Ishikawa (cell line): ENCODE measurements around the gene GNAO1.

Experiments used
- CEBPB ChIP-seq: IDR thresholded peaks from 2 replicates; pipeline ENCODE4 v1.6.1; 2012
- CREB1 ChIP-seq: IDR thresholded peaks from 2 replicates; pipeline ENCODE4 v1.6.1; 2012; ENCODE audit warnings: low read depth
- EGR1 ChIP-seq: IDR thresholded peaks from 2 replicates; pipeline ENCODE4 v1.6.1; 2012
- EP300 ChIP-seq: IDR thresholded peaks from 2 replicates; pipeline ENCODE4 v1.6.1; 2012; ENCODE audit warnings: borderline replicate concordance
- FOXM1 ChIP-seq: IDR thresholded peaks from 2 replicates; pipeline ENCODE4 v1.6.1; 2012; ENCODE audit warnings: low read depth, borderline replicate concordance
- NFIC ChIP-seq: IDR thresholded peaks from 2 replicates; pipeline ENCODE4 v1.6.1; 2012
- RAD21 ChIP-seq: IDR thresholded peaks from 2 replicates; pipeline ENCODE4 v1.6.1; 2012; ENCODE audit warnings: low read depth
- TAF1 ChIP-seq: IDR thresholded peaks from 2 replicates; pipeline ENCODE4 v1.6.1; 2012; ENCODE audit warnings: low read depth, mild to moderate bottlenecking
- TCF12 ChIP-seq: IDR thresholded peaks from 2 replicates; pipeline ENCODE4 v1.6.1; 2012; ENCODE audit warnings: low read depth
- TEAD4 ChIP-seq: IDR thresholded peaks from 2 replicates; pipeline ENCODE4 v1.6.1; 2012
- YY1 ChIP-seq: IDR thresholded peaks from 2 replicates; pipeline ENCODE4 v1.6.1; 2012; ENCODE audit warnings: low read depth
- ZBTB7A ChIP-seq: IDR thresholded peaks from 2 replicates; pipeline ENCODE4 v1.6.1; 2012; ENCODE audit warnings: low read depth
- TF ChIP-seq, protein P1 (sequence below): IDR thresholded peaks from 2 replicates; pipeline ENCODE4 v1.6.1; 2012
- TF ChIP-seq, protein P2 (sequence below): IDR thresholded peaks from 2 replicates; pipeline ENCODE4 v1.6.1; 2012
- TF ChIP-seq, protein P3 (sequence below): IDR thresholded peaks from 2 replicates; pipeline ENCODE4 v1.6.1; 2012; ENCODE audit warnings: low read depth, mild to moderate bottlenecking

The GNAO1 gene

DNA sequence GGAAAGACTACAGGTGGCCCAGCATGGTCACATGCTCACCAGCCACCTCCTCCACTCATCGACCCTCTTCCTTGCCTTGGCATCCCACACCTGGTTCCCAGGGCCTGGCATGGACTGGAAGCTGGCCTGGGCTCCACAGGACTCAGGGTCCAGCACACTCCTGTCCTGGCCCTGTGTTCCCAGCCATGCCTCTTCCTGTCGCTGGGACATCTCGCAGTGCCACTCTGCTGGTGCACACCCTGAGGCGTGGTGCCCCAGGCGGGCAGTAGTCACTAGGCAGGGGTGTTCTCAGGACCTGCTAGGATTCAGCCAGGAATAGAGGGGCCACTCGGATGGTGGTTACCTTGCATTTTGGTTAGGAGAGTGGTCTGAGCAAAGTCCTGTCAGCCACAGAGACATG is 134.7 kb downstream of the GNAO1 start:
- TF ChIP-seq TAF1, result no peak
- no peak for TF ChIP-seq TCF12
- TF ChIP-seq, protein P1, sequence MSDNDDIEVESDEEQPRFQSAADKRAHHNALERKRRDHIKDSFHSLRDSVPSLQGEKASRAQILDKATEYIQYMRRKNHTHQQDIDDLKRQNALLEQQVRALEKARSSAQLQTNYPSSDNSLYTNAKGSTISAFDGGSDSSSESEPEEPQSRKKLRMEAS, result no peak
- TF ChIP-seq, protein P2, sequence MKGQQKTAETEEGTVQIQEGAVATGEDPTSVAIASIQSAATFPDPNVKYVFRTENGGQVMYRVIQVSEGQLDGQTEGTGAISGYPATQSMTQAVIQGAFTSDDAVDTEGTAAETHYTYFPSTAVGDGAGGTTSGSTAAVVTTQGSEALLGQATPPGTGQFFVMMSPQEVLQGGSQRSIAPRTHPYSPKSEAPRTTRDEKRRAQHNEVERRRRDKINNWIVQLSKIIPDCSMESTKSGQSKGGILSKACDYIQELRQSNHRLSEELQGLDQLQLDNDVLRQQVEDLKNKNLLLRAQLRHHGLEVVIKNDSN, result 0 out of 2 replicates have a peak, but pooled peaks have one; percentile 3
- no peak for TF ChIP-seq NFIC
- TF ChIP-seq CEBPB, result no peak
- no peak for TF ChIP-seq YY1

DNA sequence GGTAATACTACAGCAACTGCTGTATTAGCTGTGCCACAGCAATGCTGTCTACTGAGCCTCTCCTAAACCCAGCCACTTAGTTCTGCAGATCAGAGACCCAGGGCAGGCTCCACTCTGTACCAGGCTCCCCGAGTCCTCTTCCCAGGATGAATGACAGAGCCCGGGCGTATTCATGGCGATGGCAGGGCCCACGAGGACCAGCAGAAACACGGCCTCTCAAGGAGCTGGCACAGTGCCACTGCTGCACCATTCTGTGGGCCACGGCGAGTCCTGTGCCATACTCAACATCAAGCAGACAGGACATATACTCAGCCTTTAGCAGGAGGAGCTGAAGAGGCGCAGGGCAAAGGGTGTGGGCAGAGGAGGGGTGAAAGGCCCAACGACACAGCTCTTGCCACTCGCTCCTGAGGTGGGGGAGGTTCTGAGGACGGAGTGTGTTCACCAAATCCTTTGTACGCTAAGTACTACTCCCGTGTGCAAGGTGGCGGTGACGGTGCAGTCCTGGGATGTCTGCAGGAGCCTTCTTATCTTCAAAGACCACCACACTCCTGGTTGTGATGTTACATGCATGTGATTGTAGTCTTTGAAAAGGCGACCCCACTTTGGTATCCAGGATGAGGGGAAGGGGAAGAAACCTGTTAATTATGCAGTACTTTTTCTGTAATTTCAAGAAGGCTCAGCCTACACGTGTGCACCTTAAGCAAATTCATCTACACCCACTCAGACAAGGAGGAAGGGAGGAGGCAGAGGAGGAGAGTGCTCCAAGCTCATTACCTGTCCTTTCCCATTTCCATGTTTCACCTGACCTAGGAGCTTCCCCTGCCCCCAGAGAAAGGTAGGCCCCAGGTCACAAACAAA is 136.0 kb downstream of the GNAO1 start:
- TF ChIP-seq, protein P2, result no peak
- TF ChIP-seq TAF1, result no peak
- no peak for TF ChIP-seq ZBTB7A
- TF ChIP-seq CEBPB, result no peak
- TF ChIP-seq CREB1, result no peak
- TF ChIP-seq, protein P1, result no peak
- no peak for TF ChIP-seq TEAD4
- TF ChIP-seq NFIC, result no peak
- no peak for TF ChIP-seq FOXM1

DNA sequence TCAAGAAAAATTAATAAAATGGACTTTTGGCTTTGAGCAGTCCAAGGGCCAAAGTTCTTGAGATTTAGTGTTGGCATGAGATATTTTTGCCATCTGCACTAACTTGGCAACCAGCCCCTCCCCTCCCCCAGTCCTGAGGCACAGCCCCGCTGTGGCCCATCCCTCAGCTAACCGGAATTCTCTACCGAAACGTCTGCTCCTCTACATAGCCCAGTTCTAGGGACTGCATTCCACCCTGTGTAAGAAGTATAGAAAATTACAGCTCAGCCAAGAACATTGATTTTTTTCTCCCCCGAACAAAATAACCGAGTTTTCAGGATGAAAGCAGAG is 136.6 kb downstream of the GNAO1 start:
- TF ChIP-seq YY1, result no peak
- TF ChIP-seq TCF12, result no peak
- TF ChIP-seq, protein P2, result no peak
- no peak for TF ChIP-seq NFIC
- TF ChIP-seq ZBTB7A, result no peak
- TF ChIP-seq EGR1, result no peak
- no peak for TF ChIP-seq TAF1
- no peak for TF ChIP-seq TEAD4
- TF ChIP-seq RAD21, result no peak
- no peak for TF ChIP-seq CEBPB
- TF ChIP-seq, protein P1, result no peak
- TF ChIP-seq, protein P3, sequence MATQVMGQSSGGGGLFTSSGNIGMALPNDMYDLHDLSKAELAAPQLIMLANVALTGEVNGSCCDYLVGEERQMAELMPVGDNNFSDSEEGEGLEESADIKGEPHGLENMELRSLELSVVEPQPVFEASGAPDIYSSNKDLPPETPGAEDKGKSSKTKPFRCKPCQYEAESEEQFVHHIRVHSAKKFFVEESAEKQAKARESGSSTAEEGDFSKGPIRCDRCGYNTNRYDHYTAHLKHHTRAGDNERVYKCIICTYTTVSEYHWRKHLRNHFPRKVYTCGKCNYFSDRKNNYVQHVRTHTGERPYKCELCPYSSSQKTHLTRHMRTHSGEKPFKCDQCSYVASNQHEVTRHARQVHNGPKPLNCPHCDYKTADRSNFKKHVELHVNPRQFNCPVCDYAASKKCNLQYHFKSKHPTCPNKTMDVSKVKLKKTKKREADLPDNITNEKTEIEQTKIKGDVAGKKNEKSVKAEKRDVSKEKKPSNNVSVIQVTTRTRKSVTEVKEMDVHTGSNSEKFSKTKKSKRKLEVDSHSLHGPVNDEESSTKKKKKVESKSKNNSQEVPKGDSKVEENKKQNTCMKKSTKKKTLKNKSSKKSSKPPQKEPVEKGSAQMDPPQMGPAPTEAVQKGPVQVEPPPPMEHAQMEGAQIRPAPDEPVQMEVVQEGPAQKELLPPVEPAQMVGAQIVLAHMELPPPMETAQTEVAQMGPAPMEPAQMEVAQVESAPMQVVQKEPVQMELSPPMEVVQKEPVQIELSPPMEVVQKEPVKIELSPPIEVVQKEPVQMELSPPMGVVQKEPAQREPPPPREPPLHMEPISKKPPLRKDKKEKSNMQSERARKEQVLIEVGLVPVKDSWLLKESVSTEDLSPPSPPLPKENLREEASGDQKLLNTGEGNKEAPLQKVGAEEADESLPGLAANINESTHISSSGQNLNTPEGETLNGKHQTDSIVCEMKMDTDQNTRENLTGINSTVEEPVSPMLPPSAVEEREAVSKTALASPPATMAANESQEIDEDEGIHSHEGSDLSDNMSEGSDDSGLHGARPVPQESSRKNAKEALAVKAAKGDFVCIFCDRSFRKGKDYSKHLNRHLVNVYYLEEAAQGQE, result no peak
- no peak for TF ChIP-seq FOXM1
- TF ChIP-seq EP300, result no peak
- no peak for TF ChIP-seq CREB1

DNA sequence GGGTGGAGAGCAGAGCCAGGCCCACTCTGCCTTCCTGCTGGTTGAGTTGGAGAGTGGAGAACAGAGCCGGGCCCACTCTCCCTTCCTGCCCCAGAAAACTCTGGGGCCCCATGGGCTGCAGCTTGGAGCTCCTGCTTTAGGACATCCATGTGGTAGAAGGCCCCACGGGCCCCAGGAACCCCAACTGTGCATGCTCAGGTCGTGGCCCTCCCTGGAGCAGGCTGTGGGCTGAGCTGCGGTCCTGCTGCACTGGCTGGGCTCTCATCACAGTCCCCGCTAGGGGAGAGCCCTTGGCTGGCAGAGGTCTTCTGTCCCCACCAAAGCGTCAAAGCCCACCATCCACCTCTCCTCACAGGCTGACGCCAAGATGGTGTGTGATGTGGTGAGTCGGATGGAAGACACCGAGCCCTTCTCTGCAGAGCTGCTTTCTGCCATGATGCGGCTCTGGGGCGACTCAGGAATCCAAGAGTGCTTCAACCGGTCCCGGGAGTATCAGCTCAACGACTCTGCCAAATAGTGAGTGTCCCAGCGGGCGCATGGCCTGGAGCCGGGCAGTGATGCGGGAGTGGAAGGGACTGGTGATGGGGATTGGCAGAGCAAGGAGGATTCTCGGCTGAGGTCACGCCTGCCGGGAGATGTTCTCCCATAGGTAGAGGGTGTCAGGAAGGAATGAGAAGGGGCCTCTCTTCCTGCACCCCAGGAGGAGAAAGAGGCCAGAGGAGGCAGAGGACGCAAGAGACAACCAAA is 137.2 kb downstream of the GNAO1 start:
- TF ChIP-seq EP300, result no peak
- TF ChIP-seq CEBPB, result no peak
- TF ChIP-seq NFIC, result no peak
- no peak for TF ChIP-seq TAF1
- no peak for TF ChIP-seq ZBTB7A

DNA sequence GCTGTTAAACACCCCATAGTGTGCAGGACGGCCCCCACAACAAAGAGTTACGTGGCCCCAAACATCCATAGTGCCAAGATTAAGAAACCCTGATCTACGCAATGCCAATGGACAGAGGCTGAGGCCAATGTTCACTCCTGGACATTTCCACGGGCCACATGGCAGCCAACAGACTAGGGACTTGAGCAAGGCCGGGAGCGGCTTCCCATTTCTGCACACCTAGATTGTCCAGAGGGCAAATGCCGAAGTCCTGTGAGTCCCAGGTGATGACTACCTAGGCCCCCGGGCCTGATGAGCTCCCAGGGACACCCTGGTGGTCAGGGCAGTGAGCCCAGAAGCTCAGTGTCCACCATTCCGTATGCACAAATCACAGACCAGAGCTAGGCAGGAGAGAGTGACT is 138.6 kb downstream of the GNAO1 start:
- TF ChIP-seq EGR1 (no peak), NFIC (no peak), RAD21 (no peak), TCF12 (no peak), ZBTB7A (no peak), TEAD4 (no peak), CEBPB (no peak), EP300 (no peak), TAF1 (no peak), YY1 (no peak)
- TF ChIP-seq, protein P1, result no peak

DNA sequence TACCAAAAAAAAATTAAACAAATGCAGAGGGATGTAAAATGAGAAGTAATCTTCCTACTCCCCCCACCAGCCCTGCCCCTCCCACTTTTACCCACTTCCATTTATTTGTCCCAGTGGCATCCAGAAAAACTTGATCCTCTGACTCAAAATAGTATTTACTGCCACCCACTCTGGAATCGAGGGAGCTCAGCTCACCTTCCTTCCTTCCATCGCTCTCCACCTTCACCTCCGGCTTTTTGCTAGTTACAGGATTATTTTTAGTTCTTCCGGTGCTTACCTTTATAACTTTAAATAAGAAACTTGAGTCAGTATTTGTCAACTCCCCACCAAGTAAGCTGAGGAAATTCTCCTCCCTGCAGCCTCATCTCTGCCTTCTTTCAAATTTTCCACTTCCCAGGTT is 139.2 kb downstream of the GNAO1 start:
- no peak for TF ChIP-seq RAD21

DNA sequence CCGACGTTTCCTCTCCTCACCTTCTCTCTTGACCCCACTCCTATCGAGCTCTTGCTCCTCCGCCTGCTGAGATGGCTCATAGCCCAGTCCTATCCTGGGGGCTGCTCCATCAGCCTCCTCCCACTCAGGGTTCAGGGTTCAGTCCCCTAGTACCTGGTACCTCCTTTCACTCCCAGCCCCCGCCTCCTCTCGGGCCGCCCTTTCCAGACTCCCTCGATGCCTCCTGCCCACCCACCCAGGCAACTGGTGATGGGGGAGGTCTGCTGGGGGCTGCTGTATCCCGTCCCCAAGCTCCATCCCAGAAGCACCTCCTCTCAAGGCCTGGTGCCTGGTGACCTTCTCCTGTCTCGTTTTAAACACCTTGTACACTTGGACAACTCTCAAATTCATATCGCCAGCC is 140.1 kb downstream of the GNAO1 start:
- TF ChIP-seq, protein P1, result no peak
